ENCODE data around the gene CPE. TPM values are rescaled to one million over a fixed set of nuclear protein-coding genes. Genes with fewer than 3 reads are reported as not detected.

CPE gene
- total RNA-seq: 19.4 and 73.0 TPM in 2 replicates

GRCh38 chr4:165378745-165379677 lies at the start of gene CPE:
CPE (plus strand) TSS chr4:165379008; CDS start chr4:165379222, 214 bp downstream.

Other genes starting within 250 kb of the CPE start
- gene KLHL2, start 171.4 kb upstream of the CPE start, total RNA-seq: 24.4 and 33.8 TPM in 2 replicates
- 150 and 180 TPM in 2 replicates for gene MSMO1, start 51.3 kb upstream of the CPE start, total RNA-seq

All from aortic smooth muscle cell (primary cell).